Mucosa of rectum (tissue), 2 donors: ENCODE results near the gene SPAG16.

Source experiments
- H3K27ac ChIP-seq, 2 donors: one replicate each; pipeline ENCODE4 v1.7.0; 2013; ENCODE audit warnings: inconsistent platforms in 2 of 2, low read depth in 2 of 2, low read length in 2 of 2
- H3K27me3 ChIP-seq, 2 donors: one replicate each; pipeline ENCODE4 v1.7.0; 2013; ENCODE audit warnings: low read length in 2 of 2; ENCODE audit not compliant: control insufficient read depth in 2 of 2, insufficient read depth in 2 of 2
- H3K36me3 ChIP-seq, 2 donors: one replicate each; pipeline ENCODE4 v1.7.0; 2013; ENCODE audit warnings: low read length in 2 of 2; ENCODE audit not compliant: control insufficient read depth in 2 of 2, insufficient read depth in 2 of 2
- H3K4me1 ChIP-seq, 2 donors: one replicate each; pipeline ENCODE4 v1.7.0; 2013; ENCODE audit warnings: low read length in 2 of 2, mild to moderate bottlenecking in 1 of 2; ENCODE audit not compliant: control insufficient read depth in 2 of 2, insufficient read depth in 2 of 2
- H3K4me3 ChIP-seq, 2 donors: one replicate each; pipeline ENCODE4 v1.7.0; 2013; ENCODE audit warnings: low read length in 2 of 2
- H3K9ac ChIP-seq, 2 donors: one replicate each; pipeline ENCODE4 v1.7.0; 2013; ENCODE audit warnings: low read length in 2 of 2, low read depth in 1 of 2, mild to moderate bottlenecking in 1 of 2
- H3K9me3 ChIP-seq, 2 donors: one replicate each; pipeline ENCODE4 v1.7.0; 2013; ENCODE audit warnings: low read length in 2 of 2; ENCODE audit not compliant: control insufficient read depth in 2 of 2
- donor health status: healthy.
- donor health status: Normal muscosa, but diverticular disease.

The SPAG16 gene

DNA sequence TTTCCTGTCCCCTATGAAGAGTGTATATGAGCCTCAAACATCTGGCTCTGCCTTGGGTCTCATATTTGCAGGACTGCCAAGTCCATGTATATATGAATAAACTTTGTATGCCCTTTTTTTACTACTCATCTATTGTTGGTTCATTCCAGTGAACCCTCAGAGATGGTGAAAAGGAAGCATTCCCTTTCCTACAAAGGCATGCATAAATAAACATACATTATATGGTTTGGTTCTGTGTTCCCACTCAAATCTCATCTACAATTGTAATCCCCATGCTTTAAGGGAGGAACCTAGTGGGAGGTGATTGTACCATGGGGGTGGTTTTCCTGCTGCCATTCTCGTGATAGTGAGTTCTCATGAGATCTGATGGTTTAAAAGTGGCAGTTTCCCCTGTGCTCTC, 534.2 kb downstream of the SPAG16 start:
- Histone ChIP-seq H3K4me3 (no peak overlapping the region), H3K36me3 (no peaks in the 10 kb centered on the region), H3K27ac (no peak overlapping the region), H3K9me3 (no peaks in the 10 kb centered on the region), H3K4me1 (no peaks in the 10 kb centered on the region), H3K27me3 (no peaks in the 10 kb centered on the region), H3K9ac (no peak overlapping the region)

- Histone ChIP-seq H3K4me1 (no peaks in the 10 kb centered on the region), H3K27ac (no peak overlapping the region), H3K9ac (no peak overlapping the region), H3K27me3 (no peaks in the 10 kb centered on the region), H3K4me3 (no peak overlapping the region), H3K9me3 (peaks cover 0 to 3% of the 10 kb centered on the region in 2 donors), H3K36me3 (no peaks in the 10 kb centered on the region)
Observed at GRCh38 chr2:213834331-213834730, 550.1 kb downstream of the SPAG16 start.

- H3K36me3 ChIP-seq: no peaks in the 10 kb centered on the region
- H3K4me3 ChIP-seq: no peak overlapping the region
- H3K27ac ChIP-seq: no peak overlapping the region
- H3K4me1 ChIP-seq: no peaks in the 10 kb centered on the region
- H3K9ac ChIP-seq: no peak overlapping the region
- H3K9me3 ChIP-seq: no peaks in the 10 kb centered on the region
- H3K27me3 ChIP-seq: no peaks in the 10 kb centered on the region
Observed at GRCh38 chr2:213834746-213835145, 550.5 kb downstream of the SPAG16 start.

GRCh38 chr2:213846856-213847255, 562.6 kb downstream of the SPAG16 start:
- Histone ChIP-seq H3K9me3 (no peaks in the 10 kb centered on the region), H3K36me3 (no peaks in the 10 kb centered on the region), H3K4me1 (no peaks in the 10 kb centered on the region), H3K4me3 (no peak overlapping the region), H3K27ac (no peak overlapping the region), H3K9ac (no peak overlapping the region), H3K27me3 (no peaks in the 10 kb centered on the region)

- Histone ChIP-seq H3K9me3 (no peaks in the 10 kb centered on the region), H3K4me1 (no peaks in the 10 kb centered on the region), H3K9ac (no peak overlapping the region), H3K36me3 (no peaks in the 10 kb centered on the region), H3K4me3 (no peak overlapping the region), H3K27ac (no peak overlapping the region), H3K27me3 (no peaks in the 10 kb centered on the region)
Observed at GRCh38 chr2:213847316-213847715, 563.1 kb downstream of the SPAG16 start.

DNA sequence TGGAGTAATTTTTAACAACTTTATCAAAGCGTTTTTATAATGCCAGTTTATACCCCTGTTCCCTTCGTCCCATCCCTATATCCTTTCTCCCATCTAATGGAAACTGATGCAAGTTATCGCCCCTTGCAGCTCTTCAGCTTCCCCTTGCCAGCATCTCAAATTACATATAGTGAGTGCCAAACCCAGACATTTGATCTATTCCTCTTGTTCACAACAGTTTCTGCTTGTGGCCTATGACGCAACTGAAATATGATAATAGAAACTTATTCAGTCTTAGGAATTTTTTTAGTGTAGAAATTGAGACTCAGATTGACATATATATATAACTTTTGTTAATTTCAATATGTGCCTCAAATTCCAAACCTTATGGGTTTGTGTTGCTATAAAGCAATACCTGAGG, 564.4 kb downstream of the SPAG16 start:
- no peaks in the 10 kb centered on the region for H3K36me3 ChIP-seq
- no peak overlapping the region for H3K27ac ChIP-seq
- no peaks in the 10 kb centered on the region for H3K4me1 ChIP-seq
- H3K27me3 ChIP-seq: no peaks in the 10 kb centered on the region
- no peak overlapping the region for H3K4me3 ChIP-seq
- H3K9me3 ChIP-seq: no peaks in the 10 kb centered on the region
- H3K9ac ChIP-seq: no peak overlapping the region

- Histone ChIP-seq H3K4me1 (no peaks in the 10 kb centered on the region), H3K36me3 (no peaks in the 10 kb centered on the region), H3K4me3 (no peak overlapping the region), H3K27ac (no peak overlapping the region), H3K27me3 (no peaks in the 10 kb centered on the region), H3K9ac (no peak overlapping the region), H3K9me3 (no peaks in the 10 kb centered on the region)
Observed at GRCh38 chr2:213861638-213862037, 577.4 kb downstream of the SPAG16 start.

DNA sequence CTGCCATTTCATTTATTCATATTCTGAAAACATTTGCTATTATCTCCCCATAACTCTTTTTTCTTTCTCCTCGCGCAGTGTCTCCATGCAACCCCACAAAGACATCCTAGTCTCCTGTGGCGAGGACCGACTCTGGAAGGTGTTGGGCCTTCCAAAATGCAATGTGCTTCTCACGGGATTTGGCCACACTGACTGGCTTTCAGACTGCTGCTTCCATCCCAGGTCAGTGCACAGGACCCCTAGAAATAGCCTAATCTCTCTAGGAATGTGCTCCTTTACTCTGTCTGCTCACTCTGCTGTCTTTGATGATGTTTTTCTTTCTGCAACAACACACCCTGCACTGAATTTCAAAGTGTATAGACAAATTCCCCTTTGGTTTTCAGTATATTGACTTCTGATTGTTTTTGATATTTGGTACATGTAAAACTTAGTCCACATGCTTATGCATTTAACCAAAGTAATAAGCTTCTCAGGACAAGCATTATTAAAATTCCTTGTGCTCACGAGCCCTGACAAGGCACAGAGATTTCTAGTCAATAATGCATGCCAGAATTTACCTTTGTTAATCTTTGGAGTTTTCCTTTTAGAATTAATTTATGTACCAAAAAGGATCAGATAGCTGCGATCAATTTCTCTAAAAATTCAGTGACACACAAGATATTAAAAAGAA, 578.3 kb downstream of the SPAG16 start:
- Histone ChIP-seq H3K9ac (no peak overlapping the region), H3K27ac (no peak overlapping the region), H3K4me3 (no peak overlapping the region), H3K27me3 (no peaks in the 10 kb centered on the region), H3K9me3 (no peaks in the 10 kb centered on the region), H3K4me1 (no peaks in the 10 kb centered on the region), H3K36me3 (no peaks in the 10 kb centered on the region)

- Histone ChIP-seq H3K9ac (no peak overlapping the region), H3K4me3 (no peak overlapping the region), H3K9me3 (no peaks in the 10 kb centered on the region), H3K27me3 (no peaks in the 10 kb centered on the region), H3K36me3 (no peaks in the 10 kb centered on the region), H3K4me1 (no peaks in the 10 kb centered on the region), H3K27ac (no peak overlapping the region)
Observed at GRCh38 chr2:213863541-213863940, 579.3 kb downstream of the SPAG16 start.

GRCh38 chr2:213868526-213868925, 584.3 kb downstream of the SPAG16 start:
- Histone ChIP-seq H3K4me3 (no peak overlapping the region), H3K36me3 (no peaks in the 10 kb centered on the region), H3K9me3 (no peaks in the 10 kb centered on the region), H3K27ac (no peak overlapping the region), H3K4me1 (no peaks in the 10 kb centered on the region), H3K9ac (no peak overlapping the region), H3K27me3 (no peaks in the 10 kb centered on the region)

- no peaks in the 10 kb centered on the region for H3K27me3 ChIP-seq
- no peak overlapping the region for H3K27ac ChIP-seq
- no peak overlapping the region for H3K9ac ChIP-seq
- no peaks in the 10 kb centered on the region for H3K36me3 ChIP-seq
- no peaks in the 10 kb centered on the region for H3K4me1 ChIP-seq
- no peak overlapping the region for H3K4me3 ChIP-seq
- no peaks in the 10 kb centered on the region for H3K9me3 ChIP-seq
Observed at GRCh38 chr2:213885485-213885884, 601.2 kb downstream of the SPAG16 start.
